Measurements from ENCODE around the gene NCMAP. TPM values are rescaled to one million over a fixed set of nuclear protein-coding genes. Genes with fewer than 3 reads are reported as not detected.
A peak's percentile ranks its signal among the peaks of the same experiment; 100 is the strongest.
"Not testable (repeated sequence)": the region's sequence is repeated elsewhere in the genome, so short reads cannot be mapped to it uniquely, and the experiment has no call there.

NCMAP gene
- total RNA-seq, 1 donor, result under 0.01 TPM

DNA sequence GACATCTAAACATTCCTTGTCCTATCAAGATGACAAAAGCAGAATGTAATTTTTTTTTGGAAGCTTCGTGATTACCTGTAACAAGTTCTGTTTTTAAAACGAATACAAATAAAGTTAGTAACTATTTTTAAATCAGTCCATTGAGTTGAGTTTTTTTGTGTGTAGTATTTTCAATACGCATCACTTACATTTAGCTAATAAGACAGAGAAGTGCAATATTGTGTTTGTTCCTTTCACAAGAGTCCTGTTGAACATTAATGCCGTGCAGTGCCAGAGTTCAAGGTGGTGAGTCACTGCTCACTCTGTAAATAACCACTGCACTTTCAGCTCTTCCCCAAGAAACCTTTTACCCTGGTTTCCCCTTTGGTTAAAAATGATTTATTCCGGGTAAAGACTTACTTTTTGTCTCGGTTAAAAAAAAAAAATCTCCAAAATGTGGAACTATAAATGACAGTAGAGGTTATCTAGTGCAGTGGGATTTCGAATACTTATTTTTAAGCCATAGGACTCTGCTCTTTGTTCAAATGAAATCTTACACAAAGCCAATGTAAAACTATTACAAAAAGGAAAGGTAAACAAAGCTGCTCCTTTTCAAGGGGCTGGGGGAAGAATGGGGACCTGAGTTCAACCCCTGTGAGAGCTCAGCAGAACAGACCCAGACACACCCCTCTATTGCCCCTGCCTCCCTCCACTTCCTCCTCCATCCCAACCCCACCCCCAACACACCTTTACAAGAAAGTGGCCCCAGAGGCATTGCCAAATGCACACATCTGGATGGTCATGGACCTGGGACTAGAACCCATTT is 14.8 kb upstream of the NCMAP start:
- peak in 2 of 3 donors; percentile 49 to 54 for DNase-seq (ENCODE audit: low read depth in 2 of 3, low spot score in 2 of 3)

DNA sequence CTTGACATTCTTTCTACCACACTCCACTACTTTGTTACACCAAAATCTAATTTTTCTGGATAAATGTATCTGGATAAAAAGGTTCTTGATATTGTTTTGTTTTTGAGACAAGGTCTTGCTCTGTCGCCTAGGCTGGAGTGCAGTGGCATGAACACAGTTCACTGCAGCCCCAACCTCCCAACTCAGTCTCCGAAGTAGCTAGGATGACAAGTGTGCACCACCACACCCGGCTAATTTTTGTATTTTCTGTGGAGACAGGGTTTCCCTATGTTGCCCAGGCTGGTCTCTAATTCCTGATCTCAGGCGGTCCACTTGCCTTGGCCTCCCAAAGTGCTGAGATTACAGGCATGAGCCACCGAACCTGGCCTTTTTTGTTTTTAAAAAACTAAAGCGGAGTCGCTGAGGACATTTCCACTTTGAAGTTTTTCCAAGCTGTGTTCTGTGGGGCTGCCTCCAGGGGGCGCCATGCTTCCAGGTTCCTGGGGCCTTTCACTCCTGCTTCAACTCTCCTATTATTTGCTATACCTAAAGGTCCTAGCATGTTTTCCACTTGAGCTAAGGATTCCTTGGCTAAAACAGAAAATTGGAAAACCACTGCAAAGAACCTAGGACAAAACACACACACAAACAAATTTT is 14.1 kb upstream of the NCMAP start:
- peak in 1 of 3 donors; percentile 24 for DNase-seq (ENCODE audit: low read depth in 2 of 3, low spot score in 2 of 3)

GRCh38 chr1:24544239-24544638 is 11.6 kb upstream of the NCMAP start:
- DNase-seq (ENCODE audit: low read depth in 2 of 3, low spot score in 2 of 3), result no peak

DNA sequence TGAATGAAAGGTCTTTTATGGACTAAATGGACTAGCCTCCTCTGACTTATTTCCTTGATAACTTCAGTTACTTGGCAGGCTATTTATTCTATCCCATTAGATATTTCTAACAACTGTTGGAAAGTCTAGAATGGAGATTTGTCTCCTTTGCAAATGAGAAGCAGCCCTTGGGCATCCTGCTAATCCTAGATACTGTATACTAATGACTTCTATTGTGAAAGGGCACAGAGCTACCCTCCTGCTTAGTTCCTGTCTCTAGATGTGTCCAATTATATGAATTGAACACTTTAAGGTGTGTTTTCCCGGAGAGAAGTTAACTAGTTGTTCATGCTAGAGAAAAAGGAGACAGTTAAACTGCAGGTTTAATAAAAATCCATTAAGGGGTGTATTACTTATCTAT is 10.2 kb upstream of the NCMAP start:
- no peak for DNase-seq (ENCODE audit: low read depth in 2 of 3, low spot score in 2 of 3)

DNA sequence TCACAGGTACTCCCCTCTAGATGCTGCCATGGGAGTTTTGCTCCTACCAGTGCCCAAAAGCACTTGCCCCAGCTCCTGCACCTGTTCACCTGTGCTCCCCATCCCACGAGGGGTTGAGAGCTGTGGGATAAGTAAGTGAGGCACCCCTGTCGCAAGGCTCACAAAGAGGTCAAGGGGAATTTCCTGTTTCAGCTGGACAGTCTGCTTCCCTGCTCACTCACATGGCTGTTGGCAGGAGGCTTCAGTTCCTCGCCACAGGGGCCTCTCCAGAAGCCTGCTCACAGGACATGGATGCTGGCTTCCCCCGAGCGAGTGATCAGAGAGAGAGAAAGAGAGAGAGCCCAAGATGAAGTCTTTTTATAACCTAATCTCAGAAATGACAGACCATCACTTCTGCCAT is 8.7 kb upstream of the NCMAP start:
- DNase-seq (ENCODE audit: low read depth in 2 of 3, low spot score in 2 of 3), result no peak

GRCh38 chr1:24548070-24548469 is 7.8 kb upstream of the NCMAP start:
- no peak for DNase-seq (ENCODE audit: low read depth in 2 of 3, low spot score in 2 of 3)

- not testable (repeated sequence) for DNase-seq (ENCODE audit: low read depth in 2 of 3, low spot score in 2 of 3)
Measured at GRCh38 chr1:24549210-24549609, 6.7 kb upstream of the NCMAP start.

- peak in 1 of 3 donors; percentile 25 for DNase-seq (ENCODE audit: low read depth in 2 of 3, low spot score in 2 of 3)
Measured at GRCh38 chr1:24551290-24551959, 4.5 kb upstream of the NCMAP start.

DNA sequence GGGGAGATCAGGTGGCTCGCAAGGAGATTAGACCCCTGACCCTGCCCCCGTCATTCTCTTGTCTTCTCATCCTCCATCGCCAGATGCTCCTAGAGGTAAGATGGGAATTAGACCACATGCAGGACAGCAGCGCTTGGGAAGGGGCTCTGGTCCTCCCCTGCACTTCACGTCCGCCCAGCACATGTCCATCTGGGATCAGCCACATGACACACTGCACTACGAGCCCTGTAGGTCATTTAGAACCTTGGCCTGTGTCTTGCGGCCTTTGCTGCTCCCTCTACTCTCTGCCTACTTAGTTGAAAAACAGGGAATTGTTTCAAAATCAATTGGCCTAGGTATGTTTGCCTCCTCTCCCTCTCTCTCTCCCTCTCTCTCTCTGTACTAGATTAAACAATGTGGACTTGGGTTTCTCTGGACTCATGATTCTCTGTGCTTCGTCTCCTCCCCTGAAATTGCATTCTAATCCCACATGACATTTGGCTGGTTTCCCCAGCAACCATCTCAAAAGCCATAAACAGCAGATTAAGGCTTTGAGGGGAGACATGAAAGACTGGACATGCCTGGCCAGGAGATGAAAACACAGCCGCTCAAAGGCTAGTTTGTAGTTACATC is 3.8 kb upstream of the NCMAP start:
- DNase-seq (ENCODE audit: low read depth in 2 of 3, low spot score in 2 of 3), result no peak

GRCh38 chr1:24553931-24554330 is 2.0 kb upstream of the NCMAP start:
- DNase-seq (ENCODE audit: low read depth in 2 of 3, low spot score in 2 of 3), result no peak

DNA sequence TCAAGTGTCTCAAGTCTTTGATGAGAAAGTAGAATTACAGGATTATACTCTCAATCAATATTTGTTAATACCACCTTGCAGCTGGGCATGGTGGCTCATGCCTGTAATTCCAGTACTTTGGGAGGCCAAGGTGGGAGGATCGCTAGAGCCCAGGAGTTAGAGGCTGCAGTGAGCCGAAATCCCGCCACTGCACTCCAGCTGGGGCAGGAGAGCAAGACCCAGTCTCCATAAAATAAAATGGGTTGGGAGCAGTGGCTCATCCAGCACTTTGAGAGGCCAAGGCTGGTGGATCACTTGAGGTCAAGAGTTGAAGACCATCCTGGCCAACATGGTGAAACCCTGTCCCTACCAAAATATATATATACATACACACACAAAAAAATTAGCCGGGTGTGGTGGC is 1.2 kb upstream of the NCMAP start:
- no peak for DNase-seq (ENCODE audit: low read depth in 2 of 3, low spot score in 2 of 3)

DNA sequence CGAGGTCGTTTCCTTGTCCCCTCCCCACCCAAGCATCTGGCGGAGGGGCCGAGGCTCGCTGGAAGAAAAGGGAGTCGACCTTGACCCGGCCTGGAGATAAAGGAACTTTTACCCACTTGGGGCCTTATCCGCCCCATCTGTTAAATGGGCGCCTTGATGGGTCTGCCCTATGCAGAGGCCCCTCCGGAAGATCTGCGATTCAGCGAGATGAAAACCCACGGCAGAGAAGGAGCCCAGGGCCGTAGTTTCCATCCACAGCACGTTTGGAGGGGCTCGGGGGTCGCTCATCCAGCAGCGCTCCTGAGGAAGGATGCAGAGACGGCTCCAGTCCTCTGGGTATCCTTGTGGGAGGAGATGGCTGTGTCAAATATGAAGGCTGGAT is 518 bp downstream of the NCMAP start:
- no peak for DNase-seq (ENCODE audit: low read depth in 2 of 3, low spot score in 2 of 3)

DNA sequence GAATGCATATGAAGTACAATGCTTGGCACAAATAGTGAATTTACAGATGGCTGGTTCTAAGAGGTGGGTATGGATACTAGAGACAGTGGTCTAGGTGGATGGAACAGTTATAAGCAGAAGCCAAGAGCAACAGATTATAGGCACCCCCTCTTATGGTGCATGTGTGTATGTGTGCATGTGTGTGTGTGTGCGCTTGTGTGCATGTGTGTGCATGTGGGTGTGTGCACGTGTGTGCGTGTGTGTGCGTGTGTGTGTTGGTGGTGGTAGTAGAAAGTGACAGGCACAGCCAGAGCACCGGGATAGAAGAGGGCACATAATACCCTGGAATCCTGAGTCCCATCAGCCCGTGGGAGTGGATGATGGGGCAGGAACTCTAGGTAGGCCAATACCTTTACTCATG is 1.3 kb downstream of the NCMAP start:
- DNase-seq (ENCODE audit: low read depth in 2 of 3, low spot score in 2 of 3), result no peak

GRCh38 chr1:24557711-24558131 is 1.8 kb downstream of the NCMAP start:
- peak in 1 of 3 donors; percentile 19 for DNase-seq (ENCODE audit: low read depth in 2 of 3, low spot score in 2 of 3)

DNA sequence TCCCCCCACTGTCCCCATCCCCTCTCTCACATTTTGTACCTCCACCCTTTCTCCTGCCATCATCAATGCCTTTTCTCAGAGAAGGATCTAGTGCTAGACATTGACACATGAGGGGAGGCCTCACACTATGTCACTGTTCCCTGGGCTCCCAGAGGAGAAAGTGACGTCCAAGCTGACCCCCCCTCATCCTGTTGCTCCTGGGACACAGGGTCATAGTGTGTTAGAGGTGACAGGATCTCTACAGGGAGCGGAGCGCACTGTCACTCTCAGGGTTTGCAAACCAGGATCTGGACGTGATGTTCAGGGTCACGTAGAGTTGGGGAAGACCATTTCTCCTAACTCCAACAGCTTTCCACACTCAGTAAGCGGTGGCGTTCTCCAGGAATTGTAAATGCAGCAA is 2.6 kb downstream of the NCMAP start:
- no peak for DNase-seq (ENCODE audit: low read depth in 2 of 3, low spot score in 2 of 3)

- peak in 1 of 3 donors; percentile 39 for DNase-seq (ENCODE audit: low read depth in 2 of 3, low spot score in 2 of 3)
Measured at GRCh38 chr1:24558902-24559791, 3.3 kb downstream of the NCMAP start.

- no peak for DNase-seq (ENCODE audit: low read depth in 2 of 3, low spot score in 2 of 3)
Measured at GRCh38 chr1:24560361-24560760, 4.5 kb downstream of the NCMAP start.

GRCh38 chr1:24562625-24563024 is 6.7 kb downstream of the NCMAP start:
- DNase-seq (ENCODE audit: low read depth in 2 of 3, low spot score in 2 of 3), result no peak

DNA sequence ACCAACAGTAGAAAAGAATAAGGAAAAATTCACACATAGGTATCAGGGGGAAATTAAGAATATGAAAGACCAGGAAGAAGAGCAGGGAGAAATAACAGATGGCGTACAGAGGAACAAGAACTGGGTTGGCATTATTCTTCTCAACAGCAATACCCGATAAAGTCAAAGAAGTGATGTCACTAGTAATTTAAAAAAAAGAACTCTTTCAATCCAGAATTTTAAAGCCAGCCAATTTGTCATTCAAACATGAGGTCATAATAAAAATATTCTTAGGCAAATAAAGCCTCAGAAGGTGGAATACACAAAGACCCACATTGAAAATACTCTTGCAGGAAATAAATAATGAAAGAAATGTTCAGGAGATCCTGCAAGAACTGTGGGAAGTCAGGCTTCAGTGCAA is 8.8 kb downstream of the NCMAP start:
- DNase-seq (ENCODE audit: low read depth in 2 of 3, low spot score in 2 of 3), result no peak

DNA sequence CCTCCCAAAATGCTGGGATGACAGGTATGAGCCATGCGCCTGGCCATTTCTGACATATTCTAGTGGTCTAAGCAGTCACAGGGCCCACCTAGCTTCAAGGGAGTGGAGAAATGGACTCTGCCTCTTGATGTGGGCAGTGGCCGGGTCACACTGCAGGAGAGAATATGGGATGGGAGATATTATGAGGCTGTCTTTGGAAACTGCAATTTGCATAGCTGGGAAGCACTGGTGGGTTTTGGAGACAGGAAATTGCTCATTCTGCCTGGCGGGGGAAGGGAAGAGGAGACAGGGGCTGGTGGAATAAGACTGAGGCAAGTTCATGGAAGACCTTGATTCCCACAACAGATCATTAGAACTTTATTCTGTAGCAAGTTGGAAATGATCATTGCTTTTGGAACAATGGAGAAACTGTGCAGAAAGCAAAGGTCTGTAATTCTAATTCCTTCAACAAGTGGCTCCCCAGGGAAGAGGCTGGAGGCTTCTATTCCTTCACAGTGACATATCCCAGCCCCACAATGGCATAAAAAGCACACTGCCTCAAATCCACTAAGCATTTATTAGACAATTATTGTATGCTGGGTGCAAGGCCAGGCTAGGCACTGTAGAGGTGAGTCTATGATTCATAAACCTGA is 10.5 kb downstream of the NCMAP start:
- no peak for DNase-seq (ENCODE audit: low read depth in 2 of 3, low spot score in 2 of 3)
